Retinal pigment epithelial cell (primary cell): ENCODE data around the gene OR52B4.
"Not testable (repeated sequence)": the region's sequence is repeated elsewhere in the genome, so short reads cannot be mapped to it uniquely, and the experiment has no call there.

ENCODE experiments used
- DNase-seq: peaks from one replicate; pipeline ENCODE4 v3.0.0-alpha.2; 2010; ENCODE audit warnings: low read depth
- H3K4me3 ChIP-seq: 2 replicates; pipeline ENCODE4 v1.5.1; 2011; ENCODE audit warnings: mild to moderate bottlenecking, low read length, control low read depth, moderate library complexity
- CTCF ChIP-seq: conservative IDR thresholded peaks from 2 replicates; pipeline ENCODE4 v1.5.1; 2011; ENCODE audit warnings: low read depth, low read length, control low read depth, inconsistent platforms

Gene OR52B4

GRCh38 chr11:4385978-4386740 lies 18.0 kb upstream of the OR52B4 start:
- DNase-seq = no peak
- no peak for TF ChIP-seq CTCF
- no peak overlapping the region for H3K4me3 ChIP-seq

- no peak for DNase-seq
- H3K4me3 ChIP-seq = no peak overlapping the region
- no peak for TF ChIP-seq CTCF
Measured at GRCh38 chr11:4381901-4382300, 13.7 kb upstream of the OR52B4 start.

DNA sequence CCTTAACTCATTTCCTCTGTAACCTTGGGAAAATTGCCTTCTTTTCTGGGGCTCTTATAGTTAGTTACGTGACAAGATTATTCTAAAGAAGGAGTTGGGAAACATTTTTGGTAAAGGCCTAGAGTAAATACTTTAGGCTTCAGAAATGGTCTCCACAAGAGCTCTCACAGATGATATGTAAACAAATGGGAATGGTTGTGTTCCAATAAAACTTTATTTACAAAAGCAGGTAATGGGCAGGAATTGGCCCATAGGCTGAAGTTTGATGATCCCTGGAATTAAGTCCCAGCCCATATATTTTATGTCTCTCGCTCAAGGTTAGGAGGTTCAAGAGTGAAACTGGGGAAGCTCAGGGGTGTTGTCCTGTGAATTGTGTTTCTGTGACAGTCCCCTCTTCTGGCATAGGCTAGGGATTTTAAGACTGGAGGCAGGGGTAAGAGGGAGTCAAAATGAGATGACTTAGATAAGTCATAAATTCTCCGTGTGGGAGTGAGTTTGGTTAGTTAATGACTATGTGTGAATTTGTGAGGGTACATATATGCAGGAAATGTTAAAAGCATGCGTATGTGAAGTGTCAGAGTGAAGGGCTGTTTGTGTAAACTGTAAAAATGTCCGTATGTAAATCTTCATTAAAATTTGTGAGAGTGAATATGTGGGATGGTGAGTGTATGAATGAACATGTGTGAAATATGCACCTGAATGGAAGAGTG lies 7.4 kb upstream of the OR52B4 start:
- H3K4me3 ChIP-seq = no peak overlapping the region
- DNase-seq = no peak
- TF ChIP-seq CTCF = no peak

DNA sequence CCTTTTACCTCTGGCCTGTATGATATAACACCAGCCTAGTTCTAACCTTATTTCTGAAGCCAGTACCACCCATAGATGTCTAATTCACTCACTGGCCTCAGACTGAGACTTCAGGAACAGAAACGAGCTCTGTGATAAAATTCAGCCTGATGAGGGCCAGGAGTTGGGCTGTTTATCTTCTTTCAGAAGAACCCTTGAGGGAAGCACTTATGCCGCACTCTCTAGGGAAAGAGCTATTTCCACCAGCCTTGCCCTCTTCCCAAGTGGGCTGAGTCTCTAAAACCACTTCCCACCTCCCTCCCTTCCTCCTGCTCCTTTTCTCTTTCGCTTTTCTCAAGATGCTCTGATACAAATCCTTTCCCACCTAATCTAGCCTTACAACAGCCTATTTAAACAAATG lies 2.0 kb upstream of the OR52B4 start:
- TF ChIP-seq CTCF = no peak
- DNase-seq = no peak
- no peak overlapping the region for H3K4me3 ChIP-seq

- not testable (repeated sequence) for DNase-seq, H3K4me3 ChIP-seq
Measured at GRCh38 chr11:4348142-4348541, 20.0 kb downstream of the OR52B4 start.

DNA sequence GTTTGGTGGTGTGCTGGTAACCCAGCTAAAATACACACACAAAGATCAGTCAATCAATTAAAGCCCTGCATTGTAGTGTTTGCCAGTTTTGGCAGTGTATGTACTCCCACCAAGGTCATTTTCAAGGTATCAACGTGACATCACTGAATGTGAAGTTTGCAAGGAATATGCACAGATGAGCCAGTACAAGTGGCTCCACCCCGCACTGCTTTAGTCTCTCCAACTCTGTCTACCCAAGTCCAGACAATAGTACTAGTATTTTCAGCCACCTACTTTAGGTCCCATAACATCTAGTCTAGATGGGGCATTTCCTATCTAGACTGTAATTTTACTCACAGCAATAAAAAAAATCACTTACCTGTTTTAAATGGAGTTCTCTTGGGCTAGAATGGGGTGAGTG lies 22.8 kb downstream of the OR52B4 start:
- not testable (repeated sequence) for DNase-seq

GRCh38 chr11:4334356-4334755 lies 33.8 kb downstream of the OR52B4 start:
- H3K4me3 ChIP-seq, DNase-seq: not testable (repeated sequence)

More for the DNA sequence above, 22.8 kb downstream of the OR52B4 start:
- not testable (repeated sequence) for H3K4me3 ChIP-seq
